ENCODE data around the gene OXNAD1. TPM values are rescaled to one million over a fixed set of nuclear protein-coding genes. Genes with fewer than 3 reads are reported as not detected.
A peak's percentile ranks its signal among the peaks of the same experiment; 100 is the strongest.

The OXNAD1 gene
- total RNA-seq, 1 donor from 2014 or later: 13.2 TPM

GRCh38 chr3:16346413-16347081 is 81.5 kb downstream of the OXNAD1 start:
- Mint-ChIP-seq H3K4me3 (no peak overlapping the region), H3K36me3 (peaks cover 13% of the 10 kb centered on the region), H3K27ac (no peak overlapping the region), H3K4me1 (peaks cover 6% of the 10 kb centered on the region), H3K27me3 (ENCODE audit: low read depth) (no peaks in the 10 kb centered on the region), H3K9me3 (peaks cover 4% of the 10 kb centered on the region)
- no peak for DNase-seq (ENCODE audit: low spot score in 2 of 2, unreplicated experiment in 2 of 2)
- no peak for TF ChIP-seq CTCF (IDR thresholded peaks at IDR 0.05; ENCODE audit: unreplicated experiment)

DNA sequence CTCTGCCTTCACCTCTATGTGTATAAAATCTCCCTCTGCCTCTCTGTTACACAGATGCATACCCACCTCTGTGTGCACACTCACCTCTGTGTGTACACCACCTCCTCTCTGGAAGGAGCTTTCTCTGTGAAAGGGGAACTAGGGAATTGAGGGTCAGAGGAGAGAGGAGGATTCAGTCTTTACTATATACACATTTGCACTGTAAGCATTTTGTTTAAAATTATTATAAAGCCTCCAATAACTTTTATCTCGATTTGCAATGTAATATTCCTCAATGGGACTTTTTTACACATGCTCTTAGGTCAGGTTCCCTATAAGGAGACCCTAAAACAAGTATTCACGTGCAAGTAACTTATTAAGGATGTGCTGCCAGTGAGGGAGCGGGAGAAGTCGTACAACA is 82.5 kb downstream of the OXNAD1 start:
- peaks cover 13% of the 10 kb centered on the region for H3K36me3 Mint-ChIP-seq
- H3K9me3 Mint-ChIP-seq: peaks cover 4% of the 10 kb centered on the region
- no peaks in the 10 kb centered on the region for H3K27me3 Mint-ChIP-seq (ENCODE audit: low read depth)
- peaks cover 6% of the 10 kb centered on the region for H3K4me1 Mint-ChIP-seq
- no peak for TF ChIP-seq CTCF (IDR thresholded peaks at IDR 0.05; ENCODE audit: unreplicated experiment)
- no peak for DNase-seq (ENCODE audit: low spot score in 2 of 2, unreplicated experiment in 2 of 2)
- H3K4me3 Mint-ChIP-seq: no peak overlapping the region
- no peak overlapping the region for H3K27ac Mint-ChIP-seq

- TF ChIP-seq CTCF (IDR thresholded peaks at IDR 0.05; ENCODE audit: unreplicated experiment): no peak
- no peaks in the 10 kb centered on the region for H3K27me3 Mint-ChIP-seq (ENCODE audit: low read depth)
- no peak for DNase-seq (ENCODE audit: low spot score in 2 of 2, unreplicated experiment in 2 of 2)
- no peak overlapping the region for H3K4me3 Mint-ChIP-seq
- H3K9me3 Mint-ChIP-seq: no peaks in the 10 kb centered on the region
- peaks cover 6% of the 10 kb centered on the region for H3K4me1 Mint-ChIP-seq
- peaks cover 2% of the 10 kb centered on the region for H3K36me3 Mint-ChIP-seq
- H3K27ac Mint-ChIP-seq: peak overlapping the region; percentile 27
Measured at GRCh38 chr3:16349986-16350596, 85.1 kb downstream of the OXNAD1 start.

DNA sequence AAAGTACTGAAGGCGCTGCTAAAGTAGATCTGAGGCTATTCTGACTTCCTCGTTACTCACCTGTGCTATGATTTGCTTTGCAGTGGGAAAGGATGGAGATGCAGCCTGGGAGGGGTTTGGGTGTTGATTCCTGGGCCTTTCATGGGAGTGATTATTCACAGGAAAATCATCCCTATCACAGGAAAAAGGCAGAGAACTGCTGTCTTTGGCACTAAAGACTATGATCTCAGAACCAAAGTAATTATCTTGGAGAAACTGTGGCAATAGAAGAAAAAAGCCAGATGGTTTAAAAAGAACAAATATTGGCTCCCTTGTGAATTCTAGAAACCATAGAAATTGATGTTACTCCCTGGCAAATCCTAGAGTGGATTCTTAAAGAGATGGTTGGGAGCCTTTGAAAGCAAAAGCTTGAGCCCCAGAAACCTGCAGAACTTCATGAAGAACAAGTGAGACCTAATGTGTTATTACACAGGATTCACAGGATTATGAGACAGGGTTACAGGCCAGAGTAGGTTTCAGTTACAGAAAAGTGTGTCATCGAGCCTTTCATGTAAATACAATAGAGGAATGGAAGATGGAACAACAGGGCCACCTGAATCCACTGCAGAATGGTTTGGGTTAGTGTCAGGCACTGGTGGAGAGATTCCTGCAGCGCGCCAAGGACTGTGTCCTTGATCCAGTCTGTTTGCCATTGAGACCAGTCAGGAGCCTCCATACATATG is 85.7 kb downstream of the OXNAD1 start:
- peaks cover 2% of the 10 kb centered on the region for H3K36me3 Mint-ChIP-seq
- TF ChIP-seq CTCF (IDR thresholded peaks at IDR 0.05; ENCODE audit: unreplicated experiment): no peak
- DNase-seq (ENCODE audit: low spot score in 2 of 2, unreplicated experiment in 2 of 2): no peak
- peaks cover 6% of the 10 kb centered on the region for H3K4me1 Mint-ChIP-seq
- no peak overlapping the region for H3K4me3 Mint-ChIP-seq
- H3K27me3 Mint-ChIP-seq (ENCODE audit: low read depth): no peaks in the 10 kb centered on the region
- H3K27ac Mint-ChIP-seq: peak overlapping the region; percentile 37
- no peaks in the 10 kb centered on the region for H3K9me3 Mint-ChIP-seq

DNA sequence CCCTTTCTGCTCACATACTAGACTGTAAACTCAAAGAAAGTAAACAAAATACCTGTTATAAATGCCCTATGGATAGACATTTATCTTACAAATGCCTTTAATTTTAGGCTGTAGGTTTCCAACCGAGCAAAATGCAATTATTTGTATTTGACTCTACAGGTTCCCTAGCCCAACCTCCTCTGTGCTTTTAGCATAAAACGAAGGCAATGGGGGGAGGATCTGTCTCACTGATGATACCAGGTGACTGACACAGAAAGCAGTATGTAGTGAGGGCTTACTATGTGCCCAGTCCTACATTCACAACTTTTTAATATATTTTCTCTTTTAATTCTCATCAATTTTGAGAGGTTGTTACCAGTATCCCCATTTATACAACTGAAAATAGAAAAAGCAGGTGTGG is 87.4 kb downstream of the OXNAD1 start:
- Mint-ChIP-seq H3K27ac (no peak overlapping the region), H3K4me1 (peaks cover 8% of the 10 kb centered on the region), H3K27me3 (ENCODE audit: low read depth) (no peaks in the 10 kb centered on the region), H3K4me3 (no peak overlapping the region), H3K9me3 (no peaks in the 10 kb centered on the region), H3K36me3 (no peaks in the 10 kb centered on the region)
- no peak for DNase-seq (ENCODE audit: low spot score in 2 of 2, unreplicated experiment in 2 of 2)
- no peak for TF ChIP-seq CTCF (IDR thresholded peaks at IDR 0.05; ENCODE audit: unreplicated experiment)
